ENCODE measurements around the gene PTCH2.
"Not testable (repeated sequence)": the region's sequence is repeated elsewhere in the genome, so short reads cannot be mapped to it uniquely, and the experiment has no call there.

The PTCH2 gene

DNA sequence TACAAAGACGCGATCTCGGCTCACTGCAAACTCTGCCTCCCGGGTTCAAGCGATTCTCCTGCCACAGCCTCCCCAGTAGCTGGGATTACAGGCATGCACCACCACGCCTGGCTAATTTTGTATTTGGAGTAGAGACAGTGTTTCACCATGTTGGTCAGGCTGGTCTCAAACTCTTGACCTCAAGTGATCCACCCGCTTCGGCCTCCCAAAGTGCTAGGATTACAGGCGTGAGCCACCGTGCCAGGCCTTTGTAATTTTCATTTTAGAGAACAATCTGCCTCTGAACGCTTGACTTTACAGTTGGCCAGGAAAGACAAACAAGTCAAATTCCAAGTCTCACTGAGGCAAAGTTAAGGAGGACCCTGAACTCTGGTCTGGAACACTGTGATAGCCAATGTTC, 4.8 kb downstream of the PTCH2 start:
- not testable (repeated sequence) for DNase-seq (ENCODE audit: low spot score)

GRCh38 chr1:44835738-44836675, 7.0 kb downstream of the PTCH2 start:
- peak; percentile 92 for DNase-seq (ENCODE audit: low spot score)

- DNase-seq (ENCODE audit: low spot score), result no peak
Observed at GRCh38 chr1:44834328-44834727, 8.7 kb downstream of the PTCH2 start.

- DNase-seq (ENCODE audit: low spot score), result no peak
Observed at GRCh38 chr1:44832056-44832705, 10.9 kb downstream of the PTCH2 start.

DNA sequence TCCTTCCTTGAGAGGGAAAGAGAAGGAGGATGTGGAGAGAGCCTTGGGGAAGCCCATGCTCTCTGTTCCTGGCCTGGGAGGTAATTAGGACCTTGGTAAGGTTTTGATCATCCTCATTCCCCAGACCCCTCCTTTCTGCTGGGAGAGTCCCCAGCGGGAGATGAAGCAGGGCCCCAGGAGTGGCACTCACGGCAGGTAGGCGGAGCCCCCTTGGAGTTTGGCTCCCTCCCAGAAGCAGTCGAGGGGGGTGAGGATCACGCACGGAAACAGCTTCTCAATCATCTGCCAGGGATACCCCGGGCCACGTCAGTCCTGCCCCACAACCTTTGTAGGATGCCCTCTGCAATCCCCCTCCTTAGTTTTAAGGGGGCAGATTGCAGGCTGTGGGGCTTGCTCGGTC, 11.5 kb downstream of the PTCH2 start:
- no peak for DNase-seq (ENCODE audit: low spot score)

DNA sequence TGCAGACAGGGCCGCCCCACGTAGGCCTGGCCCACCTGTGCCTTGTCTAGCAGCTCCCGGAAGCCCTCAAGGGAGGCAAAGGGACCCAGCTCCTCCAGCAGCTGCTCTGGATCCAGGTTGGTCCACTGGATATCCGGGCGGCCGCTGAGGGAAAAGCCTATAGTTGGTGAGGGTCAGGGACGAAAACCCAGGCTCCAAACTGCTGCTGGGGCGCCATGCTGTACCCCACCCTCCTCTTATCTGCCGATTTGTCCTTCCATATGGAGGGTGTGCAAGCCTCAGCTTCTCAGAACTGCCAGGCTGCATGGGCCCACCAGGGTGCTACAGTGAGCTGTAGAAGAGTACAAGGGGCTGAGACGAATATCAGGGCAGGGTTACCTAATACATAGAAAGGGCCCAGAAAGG, 12.2 kb downstream of the PTCH2 start:
- no peak for DNase-seq (ENCODE audit: low spot score)

GRCh38 chr1:44829506-44830384, 13.3 kb downstream of the PTCH2 start:
- no peak for DNase-seq (ENCODE audit: low spot score)

DNA sequence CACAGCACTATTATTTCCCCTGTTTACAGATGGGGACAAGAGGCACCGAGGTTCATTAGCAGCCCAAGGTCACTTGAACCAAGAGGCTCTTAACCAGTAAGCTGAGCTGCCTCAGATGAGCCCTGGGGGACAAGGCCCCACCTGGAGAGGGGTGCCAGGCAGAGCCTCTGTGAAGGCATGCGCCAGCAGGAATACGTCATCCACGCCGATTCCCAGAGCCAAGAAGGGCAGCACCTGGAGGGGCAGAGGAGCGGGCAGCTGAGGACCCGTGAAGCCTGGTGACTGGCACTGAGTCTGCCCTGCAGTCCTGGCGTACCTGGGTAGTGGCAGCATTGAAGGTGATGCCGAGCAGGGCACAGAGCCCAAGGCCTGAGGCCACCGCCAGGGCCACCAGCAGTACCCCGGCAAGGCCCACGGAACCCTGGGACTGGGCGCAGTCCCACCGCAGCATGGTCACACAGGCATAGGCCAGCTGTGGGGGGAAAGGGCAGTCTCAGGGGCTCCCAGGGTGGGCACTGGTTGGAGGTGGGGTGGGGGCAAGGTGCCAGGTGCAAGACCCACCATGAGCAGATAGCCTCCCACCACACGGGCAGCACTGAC, 14.1 kb downstream of the PTCH2 start:
- no peak for DNase-seq (ENCODE audit: low spot score)

- no peak for DNase-seq (ENCODE audit: low spot score)
Observed at GRCh38 chr1:44828003-44828651, 14.9 kb downstream of the PTCH2 start.

- DNase-seq (ENCODE audit: low spot score), result no peak
Observed at GRCh38 chr1:44827197-44828002, 15.7 kb downstream of the PTCH2 start.

GRCh38 chr1:44826375-44827196, 16.5 kb downstream of the PTCH2 start:
- DNase-seq (ENCODE audit: low spot score), result peak; percentile 81

GRCh38 chr1:44824392-44824791, 18.7 kb downstream of the PTCH2 start:
- not testable (repeated sequence) for DNase-seq (ENCODE audit: low spot score)

- no peak for DNase-seq (ENCODE audit: low spot score)
Observed at GRCh38 chr1:44822981-44823451, 20.0 kb downstream of the PTCH2 start.

GRCh38 chr1:44822131-44822701, 20.8 kb downstream of the PTCH2 start:
- DNase-seq (ENCODE audit: low spot score), result no peak

GRCh38 chr1:44821240-44821715, 21.8 kb downstream of the PTCH2 start:
- DNase-seq (ENCODE audit: low spot score), result no peak

GRCh38 chr1:44820328-44821239, 22.5 kb downstream of the PTCH2 start:
- no peak for DNase-seq (ENCODE audit: low spot score)

- peak; percentile 78 for DNase-seq (ENCODE audit: low spot score)
Observed at GRCh38 chr1:44819608-44820327, 23.3 kb downstream of the PTCH2 start.

Measured in Ammon's horn (tissue), 1 donor.